Heart left ventricle (tissue), 13 donors: ENCODE data around the gene TMEM8B.

Source experiments
- CTCF ChIP-seq, 12 donors: fragments of 200-600 bp; sonication (generic) in 4 of 12; IDR thresholded peaks; one replicate each; pipeline versions ENCODE4 v1.5.0 to v1.8.0; 2018 to 2022; ENCODE audit warnings: antibody characterized with exemption in 12 of 12, mild to moderate bottlenecking in 5 of 12
- POLR2A ChIP-seq, 2 donors: fragments of 450-650 bp; IDR thresholded peaks; one replicate each; pipeline ENCODE4 v1.6.1; 2017; ENCODE audit warnings: antibody characterized with exemption in 2 of 2, mild to moderate bottlenecking in 2 of 2, moderate library complexity in 2 of 2
- donor health status: ischemic (EF 13 %, LVEDD 7.1; RV severe dilation, severe dysfunction).
- donor health status: DM: no; HTN: yes; CAD: no.
- donor health status: DM: no; HTN: no; CAD: no.
- donor health status: ischemic (EF 25% LVEDD 6.9; RV normal size, moderate dysfunction).
- donor health status: ischemic (EF 25% LVEDD 5.7; RV mildly dilated, moderate dysfunction).
- donor health status: ischemic (EF 35%, LVEDD 5.7; RV mildly dilated, moderate dysfunction).
- donor health status: nonischemic (EF 11% LVEDD 7.7; RV severe dilation, severe dysfunction).
- donor health status: DM: yes; HTN: yes; CAD: no.
- donor health status: PGD.
- donor health status: ischemic (EF 29% LVEDD 5.4; RV normal size, mild dysfunction).
- donor health status: nonischemic (EF 23%, LVEDD 6.1; RV moderate dilation, normal function).

- TF ChIP-seq CTCF (IDR thresholded peaks at IDR 0.05) = no peak
- TF ChIP-seq POLR2A (IDR thresholded peaks at IDR 0.05) = no peak
These were observed 28.5 kb upstream of the TMEM8B start for GRCh38 chr9:35800530-35800929.
